ENCODE measurements around the gene FTO. TPM values are rescaled to one million over a fixed set of nuclear protein-coding genes. Genes with fewer than 3 reads are reported as not detected.

FTO gene
- total and polyA plus RNA-seq, 2 donors = 57.0 to 112 TPM

DNA sequence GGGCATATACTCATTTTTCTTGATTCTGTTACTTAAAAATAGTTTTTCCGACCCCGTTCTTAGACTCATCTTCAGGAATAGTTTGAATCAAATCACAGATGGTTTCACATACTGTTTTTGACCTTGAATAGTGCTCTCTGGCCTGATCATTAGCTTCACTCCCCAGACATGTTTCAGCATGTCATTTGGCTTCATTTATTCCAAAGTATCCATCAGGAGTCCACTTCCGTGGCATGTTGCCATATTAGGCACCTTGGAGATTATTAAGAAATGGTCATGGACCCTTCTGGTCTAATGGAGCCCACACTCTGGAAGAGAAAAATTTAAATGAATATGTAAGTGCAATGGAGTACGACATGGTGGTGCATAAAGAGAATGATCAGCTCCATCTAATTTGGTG is 222.3 kb downstream of the FTO start:
- H3K4me1 ChIP-seq (ENCODE audit: insufficient read depth) = peaks cover 2% of the 10 kb centered on the region
- DNase-seq (ENCODE audit: extremely low spot score) = no peak
- WGBS = 96% methylated on average over 4 of the region's 4 CpGs
- no peak overlapping the region for H3K4me3 ChIP-seq (ENCODE audit: low read depth, low read length)
- H3K36me3 ChIP-seq (ENCODE audit: insufficient read depth) = no peaks in the 10 kb centered on the region
- no peak overlapping the region for H3K27ac ChIP-seq (ENCODE audit: low read depth)

DNA sequence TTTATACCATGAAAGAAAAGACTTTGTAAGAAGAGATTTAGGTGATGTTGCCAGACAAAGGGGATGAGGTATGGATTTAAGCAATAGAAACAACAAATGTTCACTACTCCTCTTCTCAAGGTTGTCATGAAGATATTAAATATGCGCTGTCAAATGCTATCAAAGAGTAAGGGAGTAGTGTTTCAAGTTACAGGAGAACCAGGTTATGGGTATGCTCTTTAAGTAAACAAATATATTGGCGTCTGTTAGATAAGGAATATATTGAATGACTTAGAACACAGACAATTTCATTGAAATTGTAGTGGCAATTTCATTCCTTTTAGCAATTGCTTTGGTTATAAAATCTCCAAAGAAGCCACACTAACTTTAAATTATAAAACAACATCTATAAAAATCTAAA is 229.0 kb downstream of the FTO start:
- no peak overlapping the region for H3K4me3 ChIP-seq (ENCODE audit: low read depth, low read length)
- peaks cover 1% of the 10 kb centered on the region for H3K36me3 ChIP-seq (ENCODE audit: insufficient read depth)
- 93% methylated on average over 2 of the region's 2 CpGs for WGBS
- no peak for DNase-seq (ENCODE audit: extremely low spot score)
- H3K4me1 ChIP-seq (ENCODE audit: insufficient read depth) = no peaks in the 10 kb centered on the region
- no peak overlapping the region for H3K27ac ChIP-seq (ENCODE audit: low read depth)

DNA sequence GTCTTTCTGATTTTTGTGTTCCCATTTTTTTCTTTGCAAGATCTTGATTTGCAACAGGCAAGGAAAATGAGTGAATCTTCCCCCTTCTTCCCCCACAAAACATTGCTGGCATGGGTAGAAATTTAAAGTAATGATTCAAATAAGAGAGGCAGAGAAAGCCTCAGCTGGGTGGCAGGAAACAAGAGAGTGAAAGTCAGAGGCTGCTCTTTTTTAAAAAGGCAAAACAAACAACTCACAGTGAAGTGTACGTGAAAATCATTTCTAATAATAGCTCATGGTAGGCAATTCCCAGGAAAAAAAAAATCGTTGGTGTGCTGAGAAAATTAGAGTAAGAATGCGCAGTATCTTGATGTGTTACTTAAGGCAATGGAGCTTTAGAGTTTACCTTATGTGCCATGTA is 229.5 kb downstream of the FTO start:
- no peak overlapping the region for H3K4me3 ChIP-seq (ENCODE audit: low read depth, low read length)
- H3K4me1 ChIP-seq (ENCODE audit: insufficient read depth) = no peaks in the 10 kb centered on the region
- no peak overlapping the region for H3K27ac ChIP-seq (ENCODE audit: low read depth)
- DNase-seq (ENCODE audit: extremely low spot score) = no peak
- 72% methylated on average over 3 of the region's 3 CpGs for WGBS
- peaks cover 1% of the 10 kb centered on the region for H3K36me3 ChIP-seq (ENCODE audit: insufficient read depth)

DNA sequence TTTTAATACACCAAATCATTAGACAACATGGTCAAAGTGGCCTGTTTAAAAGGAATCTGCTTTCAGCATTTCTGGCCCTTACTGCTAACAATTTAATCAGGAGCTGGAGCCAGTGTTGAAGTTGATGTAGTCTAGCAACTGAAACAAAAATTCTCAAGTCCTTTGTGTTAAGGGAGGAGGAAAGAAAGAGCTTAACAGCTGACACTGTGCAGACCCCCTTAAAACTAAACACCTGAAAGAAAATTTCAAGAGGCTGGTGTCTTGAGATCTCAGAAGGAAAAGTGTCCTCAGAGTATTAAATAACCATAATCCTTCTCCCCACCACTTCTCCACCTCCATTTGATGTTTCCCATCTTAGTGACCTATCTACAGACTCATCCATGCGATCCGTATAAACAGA is 232.1 kb downstream of the FTO start:
- 74% methylated on average over 2 of the region's 2 CpGs for WGBS
- Histone ChIP-seq H3K27ac (ENCODE audit: low read depth) (no peak overlapping the region), H3K4me1 (ENCODE audit: insufficient read depth) (no peaks in the 10 kb centered on the region), H3K36me3 (ENCODE audit: insufficient read depth) (peaks cover 1% of the 10 kb centered on the region), H3K4me3 (ENCODE audit: low read depth, low read length) (no peak overlapping the region)
- DNase-seq (ENCODE audit: extremely low spot score) = no peak

DNA sequence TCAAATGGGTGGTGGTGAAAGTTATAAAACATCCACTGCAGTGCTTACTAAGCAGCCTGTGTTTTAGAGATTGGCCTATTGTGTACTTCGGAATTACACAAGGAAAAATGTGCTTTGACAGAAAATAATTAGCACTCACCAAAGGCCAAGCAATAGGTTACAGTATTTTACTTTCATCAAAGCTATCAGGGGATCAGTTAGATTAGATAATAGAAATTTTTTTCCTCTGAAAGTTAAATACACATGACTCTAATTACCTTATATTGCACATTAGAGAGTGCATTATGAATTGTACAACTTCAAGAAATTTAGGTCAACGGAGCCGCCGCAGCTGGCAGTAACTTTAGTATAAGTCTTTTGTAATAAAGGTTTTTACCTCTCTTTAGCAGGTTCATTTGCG is 232.6 kb downstream of the FTO start:
- Histone ChIP-seq H3K36me3 (ENCODE audit: insufficient read depth) (peaks cover 1% of the 10 kb centered on the region), H3K27ac (ENCODE audit: low read depth) (no peak overlapping the region), H3K4me3 (ENCODE audit: low read depth, low read length) (no peak overlapping the region), H3K4me1 (ENCODE audit: insufficient read depth) (no peaks in the 10 kb centered on the region)
- DNase-seq (ENCODE audit: extremely low spot score) = no peak
- 94% methylated on average over 5 of the region's 5 CpGs for WGBS

DNA sequence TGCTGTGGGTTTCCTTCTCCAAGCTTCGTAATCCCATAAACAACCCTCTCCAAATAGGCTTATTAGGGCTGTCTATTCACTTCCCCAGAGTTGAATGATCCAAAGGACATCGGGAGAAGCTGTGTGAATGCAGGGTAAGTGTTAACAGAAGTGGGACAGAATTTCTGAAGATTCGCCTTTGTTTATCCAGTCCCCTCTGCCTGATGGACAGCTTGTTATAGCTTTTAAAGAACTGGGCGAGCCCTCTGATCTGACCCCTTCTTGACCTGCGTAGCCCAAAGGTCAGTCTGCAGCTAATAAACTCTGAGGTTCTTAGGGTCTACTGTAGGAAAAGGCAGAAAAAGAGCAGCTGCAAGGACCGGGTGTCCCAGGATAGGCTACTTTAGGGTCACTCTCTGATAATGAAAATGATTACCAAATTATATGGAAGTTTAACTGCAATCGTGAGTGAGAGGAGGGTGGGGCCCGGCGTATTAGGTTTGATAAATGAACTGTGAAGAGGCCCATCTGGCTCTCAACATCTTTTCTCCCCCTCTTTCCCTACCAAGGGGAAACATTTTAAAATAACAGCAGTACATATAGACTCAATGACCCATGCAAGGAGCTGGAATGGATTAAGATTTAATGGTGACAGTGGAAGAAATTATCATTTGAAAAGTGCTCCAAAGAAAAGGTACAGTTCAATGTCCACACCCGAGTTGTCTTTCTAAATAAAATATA is 233.4 kb downstream of the FTO start:
- DNase-seq (ENCODE audit: extremely low spot score) = no peak
- Histone ChIP-seq H3K27ac (ENCODE audit: low read depth) (no peak overlapping the region), H3K4me1 (ENCODE audit: insufficient read depth) (no peaks in the 10 kb centered on the region), H3K36me3 (ENCODE audit: insufficient read depth) (peaks cover 1% of the 10 kb centered on the region), H3K4me3 (ENCODE audit: low read depth, low read length) (no peak overlapping the region)
- WGBS = 85% methylated on average over 10 of the region's 10 CpGs

DNA sequence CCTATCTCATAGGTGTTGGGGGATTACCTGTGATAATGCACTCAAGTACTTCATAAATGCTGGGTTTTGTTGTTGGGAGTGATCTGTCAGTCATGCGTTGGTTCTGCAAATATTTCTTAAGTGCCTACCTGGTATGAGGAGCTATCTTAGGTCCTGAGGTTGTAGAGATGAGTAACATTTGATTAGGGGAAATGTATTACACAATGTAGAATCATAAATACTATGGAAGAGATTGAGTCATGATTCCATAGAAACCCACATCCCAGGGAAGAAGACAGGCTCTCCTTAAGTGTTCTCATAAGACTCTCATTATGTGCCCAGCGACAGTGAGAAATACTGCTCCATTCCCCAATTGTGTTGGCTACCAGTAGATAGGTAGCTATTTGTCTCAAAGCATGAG is 240.1 kb downstream of the FTO start:
- WGBS = 99% methylated on average over 2 of the region's 2 CpGs

DNA sequence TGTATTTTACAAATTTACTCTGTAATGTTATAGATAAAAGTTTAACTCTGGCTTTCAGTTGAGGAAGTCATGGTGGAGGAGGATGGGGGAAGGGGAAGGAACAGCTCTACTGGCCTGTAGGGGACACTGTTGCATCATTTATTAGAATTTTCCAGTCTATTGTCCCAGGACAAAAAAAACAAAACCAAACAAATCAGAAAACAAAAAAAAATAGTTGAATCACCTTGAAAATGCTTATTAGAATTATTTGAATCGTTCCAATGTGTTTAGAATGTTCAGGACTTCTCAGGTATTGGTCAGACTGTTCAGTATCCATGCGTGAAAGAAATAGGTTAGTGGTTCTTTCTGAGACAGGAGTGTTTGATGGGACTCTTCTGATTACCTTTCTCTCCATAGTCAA is 242.0 kb downstream of the FTO start:
- no peaks in the 10 kb centered on the region for H3K4me1 ChIP-seq (ENCODE audit: insufficient read depth)
- no peak overlapping the region for H3K27ac ChIP-seq (ENCODE audit: low read depth)
- WGBS = 73% methylated on average over 2 of the region's 2 CpGs
- no peak for DNase-seq (ENCODE audit: extremely low spot score)
- no peaks in the 10 kb centered on the region for H3K36me3 ChIP-seq (ENCODE audit: insufficient read depth)
- H3K4me3 ChIP-seq (ENCODE audit: low read depth, low read length) = no peak overlapping the region

More for the DNA sequence above, 240.1 kb downstream of the FTO start:
- no peak overlapping the region for H3K27ac ChIP-seq (ENCODE audit: low read depth)
- no peak overlapping the region for H3K4me3 ChIP-seq (ENCODE audit: low read depth, low read length)
- H3K4me1 ChIP-seq (ENCODE audit: insufficient read depth) = no peaks in the 10 kb centered on the region
- no peak for DNase-seq (ENCODE audit: extremely low spot score)
- H3K36me3 ChIP-seq (ENCODE audit: insufficient read depth) = no peaks in the 10 kb centered on the region

DNA sequence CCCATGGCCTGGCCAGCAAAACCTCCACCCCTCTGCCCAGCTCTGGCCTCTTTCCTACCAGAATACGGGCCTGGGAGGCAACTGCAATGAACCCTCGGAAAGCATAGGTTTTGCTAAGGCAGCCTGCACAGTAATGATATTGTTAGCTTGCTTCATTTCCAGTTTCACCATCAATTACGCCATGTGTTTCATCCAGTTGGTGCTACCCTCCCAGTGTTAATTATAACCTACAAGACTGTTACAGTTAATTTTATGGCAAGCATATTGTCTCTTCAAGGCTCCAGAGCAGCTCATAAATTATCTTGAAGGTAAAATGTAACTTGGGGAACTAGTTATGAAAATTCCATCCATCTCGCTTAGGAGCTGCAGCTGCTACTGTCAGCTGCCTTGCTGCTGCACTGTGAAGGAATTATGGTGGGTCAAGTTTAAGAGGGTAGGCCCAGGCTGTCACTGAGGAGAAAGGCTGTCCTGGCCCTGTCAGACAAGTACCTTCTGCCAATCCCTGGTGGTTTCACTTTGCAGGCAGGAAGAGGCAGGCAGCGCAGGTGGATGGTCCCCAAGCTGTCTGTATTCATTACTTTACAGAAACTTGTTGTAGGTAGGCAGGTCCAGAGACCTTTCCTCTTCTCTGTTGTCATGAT is 242.9 kb downstream of the FTO start:
- H3K4me1 ChIP-seq (ENCODE audit: insufficient read depth) = no peaks in the 10 kb centered on the region
- no peaks in the 10 kb centered on the region for H3K36me3 ChIP-seq (ENCODE audit: insufficient read depth)
- H3K4me3 ChIP-seq (ENCODE audit: low read depth, low read length) = no peak overlapping the region
- WGBS = 95% methylated on average over 5 of the region's 5 CpGs
- DNase-seq (ENCODE audit: extremely low spot score) = no peak
- H3K27ac ChIP-seq (ENCODE audit: low read depth) = no peak overlapping the region

DNA sequence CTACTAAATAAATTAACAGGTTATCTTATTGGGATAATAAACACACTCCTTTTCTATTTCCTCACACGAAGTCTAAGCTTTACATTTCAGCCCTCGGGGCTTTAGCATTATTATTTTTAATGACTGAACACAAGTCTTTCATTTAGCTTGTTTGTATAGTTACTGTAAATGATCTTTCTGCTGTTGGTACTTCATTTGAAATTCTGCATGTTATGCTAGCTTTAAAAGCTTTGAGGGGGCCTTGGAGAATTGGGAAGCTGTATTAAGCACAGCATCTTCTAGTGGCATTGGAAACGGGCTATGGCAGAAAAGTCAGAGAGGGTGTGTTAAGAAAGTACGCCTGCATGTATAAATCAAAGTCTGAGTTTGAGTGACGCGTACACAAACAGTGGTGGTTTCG is 243.7 kb downstream of the FTO start:
- 94% methylated on average over 7 of the region's 7 CpGs for WGBS
- Histone ChIP-seq H3K36me3 (ENCODE audit: insufficient read depth) (no peaks in the 10 kb centered on the region), H3K4me3 (ENCODE audit: low read depth, low read length) (no peak overlapping the region), H3K27ac (ENCODE audit: low read depth) (no peak overlapping the region), H3K4me1 (ENCODE audit: insufficient read depth) (no peaks in the 10 kb centered on the region)
- DNase-seq (ENCODE audit: extremely low spot score) = no peak

DNA sequence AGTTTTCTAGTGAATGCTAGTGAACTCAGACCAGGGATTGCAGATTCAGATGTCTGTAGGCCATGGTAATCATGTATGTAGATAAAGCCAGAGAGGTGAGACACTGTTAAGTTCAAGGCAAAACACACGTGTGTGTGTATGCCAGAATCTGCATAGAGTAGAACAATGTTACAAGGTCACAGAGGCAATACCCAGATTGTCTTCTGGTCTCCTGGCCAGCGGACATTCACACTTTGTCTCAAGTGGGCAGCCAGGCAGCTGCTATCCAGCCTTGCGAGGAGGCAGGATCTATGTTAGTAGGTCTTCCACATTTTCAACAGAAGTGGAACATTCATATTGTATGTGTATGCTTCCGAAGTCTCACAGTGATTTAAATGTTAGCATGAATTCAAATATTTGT is 244.4 kb downstream of the FTO start:
- Histone ChIP-seq H3K27ac (ENCODE audit: low read depth) (no peak overlapping the region), H3K4me1 (ENCODE audit: insufficient read depth) (no peaks in the 10 kb centered on the region), H3K36me3 (ENCODE audit: insufficient read depth) (no peaks in the 10 kb centered on the region), H3K4me3 (ENCODE audit: low read depth, low read length) (no peak overlapping the region)
- no peak for DNase-seq (ENCODE audit: extremely low spot score)
- WGBS = 86% methylated on average over 4 of the region's 4 CpGs

DNA sequence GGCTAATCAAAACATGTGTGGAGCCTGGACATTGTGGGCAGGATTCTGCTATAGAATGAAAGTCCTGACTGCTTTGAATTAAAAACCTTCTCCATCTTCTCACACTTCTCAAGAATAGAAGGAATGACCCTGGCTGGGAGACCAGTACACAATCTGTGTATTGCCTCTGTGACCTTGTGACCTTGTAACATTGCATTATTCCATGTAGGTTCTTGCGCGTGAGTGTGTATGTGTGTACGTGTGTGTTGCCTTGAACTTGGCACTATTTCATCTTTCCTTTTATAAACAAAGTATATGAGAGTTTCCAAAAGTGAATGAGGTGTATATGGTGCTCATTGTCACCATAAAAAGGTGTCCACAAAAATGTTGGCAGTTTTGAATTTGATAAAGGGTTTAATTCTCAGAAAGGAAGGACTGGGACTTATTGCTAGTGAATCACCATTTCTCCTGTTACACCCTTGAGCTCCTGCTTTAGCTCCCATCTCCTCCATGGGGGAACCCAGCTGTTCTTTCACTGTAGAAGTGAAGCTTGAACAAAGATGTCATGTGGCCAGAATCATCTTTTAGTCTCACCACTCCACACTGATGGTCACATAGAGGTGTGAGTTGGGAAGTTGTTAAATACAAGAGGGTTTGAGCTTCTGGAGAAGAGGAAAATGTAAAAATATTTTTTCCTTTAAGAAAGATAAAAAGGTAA is 244.9 kb downstream of the FTO start:
- Histone ChIP-seq H3K4me1 (ENCODE audit: insufficient read depth) (no peaks in the 10 kb centered on the region), H3K36me3 (ENCODE audit: insufficient read depth) (no peaks in the 10 kb centered on the region), H3K4me3 (ENCODE audit: low read depth, low read length) (no peak overlapping the region), H3K27ac (ENCODE audit: low read depth) (no peak overlapping the region)
- DNase-seq (ENCODE audit: extremely low spot score) = no peak
- WGBS = 98% methylated on average over 3 of the region's 3 CpGs

DNA sequence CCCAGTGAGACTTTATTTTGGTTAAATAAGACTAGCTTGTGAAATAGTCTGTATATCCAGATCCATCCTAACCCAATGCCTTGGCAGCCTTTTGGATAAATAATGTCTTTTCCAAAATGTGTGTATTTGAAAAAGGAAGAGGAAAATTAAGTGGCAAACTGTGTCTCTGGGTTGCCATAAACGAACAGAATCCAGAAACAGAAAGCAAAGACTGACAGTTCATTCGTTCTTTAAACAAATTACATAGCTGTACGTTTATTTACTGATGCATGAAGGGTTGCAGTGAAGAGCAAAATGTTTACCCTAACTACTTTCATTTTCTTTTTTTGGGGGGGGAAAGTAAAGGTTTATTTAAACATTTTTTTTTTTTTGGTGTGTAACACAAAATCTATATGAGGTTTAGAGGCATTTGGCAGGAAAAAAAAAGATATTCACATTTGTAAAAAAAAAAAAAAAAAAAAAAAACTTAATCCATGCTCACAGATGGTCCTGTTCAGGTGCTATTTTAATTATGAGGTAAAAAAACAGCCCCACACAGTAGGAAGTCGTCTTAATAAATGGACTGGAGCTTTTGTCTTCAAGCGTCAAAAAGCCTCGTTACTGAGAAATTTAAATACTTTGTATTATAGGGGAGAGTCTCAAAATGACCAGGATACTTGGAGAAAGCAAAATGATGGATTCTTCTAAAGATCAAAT is 245.9 kb downstream of the FTO start:
- WGBS = 72% methylated on average over 6 of the region's 6 CpGs
- DNase-seq (ENCODE audit: extremely low spot score) = no peak

DNA sequence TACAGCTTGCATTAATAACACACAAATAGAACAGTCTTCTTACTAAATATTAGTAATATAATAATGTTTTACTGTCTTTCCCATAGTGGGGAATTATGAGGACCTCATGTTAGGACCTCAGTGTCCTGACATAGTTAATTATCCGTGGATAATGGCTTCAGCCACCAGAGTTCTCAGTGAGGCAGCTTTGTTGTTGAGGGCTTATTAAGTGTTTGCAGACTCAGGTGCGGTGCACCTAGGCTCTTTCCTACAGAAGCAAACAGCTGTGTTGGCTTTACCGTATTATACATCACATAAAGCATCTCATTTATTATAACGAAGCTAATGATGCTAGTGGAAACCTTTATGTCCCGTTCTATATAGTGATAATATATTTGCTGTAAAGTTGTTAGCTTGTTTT is 246.7 kb downstream of the FTO start:
- DNase-seq (ENCODE audit: extremely low spot score) = no peak
- H3K4me1 ChIP-seq (ENCODE audit: insufficient read depth) = no peaks in the 10 kb centered on the region
- WGBS = 94% methylated on average over 5 of the region's 5 CpGs

More for the DNA sequence above, 245.9 kb downstream of the FTO start:
- Histone ChIP-seq H3K27ac (ENCODE audit: low read depth) (no peak overlapping the region), H3K4me1 (ENCODE audit: insufficient read depth) (no peaks in the 10 kb centered on the region), H3K36me3 (ENCODE audit: insufficient read depth) (no peaks in the 10 kb centered on the region), H3K4me3 (ENCODE audit: low read depth, low read length) (no peak overlapping the region)

More for the DNA sequence above, 246.7 kb downstream of the FTO start:
- Histone ChIP-seq H3K36me3 (ENCODE audit: insufficient read depth) (no peaks in the 10 kb centered on the region), H3K4me3 (ENCODE audit: low read depth, low read length) (no peak overlapping the region), H3K27ac (ENCODE audit: low read depth) (no peak overlapping the region)

Data from urinary bladder (tissue), 4 donors.